GM18511 (cell line): ENCODE measurements around the gene ERLIN1.

Experiments
- ATAC-seq: cut with Tn5 transposase; IDR thresholded peaks from one replicate; pipeline ENCODE4 v1.9.1; 2021; ENCODE audit warnings: mild to moderate bottlenecking, moderate library complexity; ENCODE audit not compliant: unreplicated experiment

Gene ERLIN1

DNA sequence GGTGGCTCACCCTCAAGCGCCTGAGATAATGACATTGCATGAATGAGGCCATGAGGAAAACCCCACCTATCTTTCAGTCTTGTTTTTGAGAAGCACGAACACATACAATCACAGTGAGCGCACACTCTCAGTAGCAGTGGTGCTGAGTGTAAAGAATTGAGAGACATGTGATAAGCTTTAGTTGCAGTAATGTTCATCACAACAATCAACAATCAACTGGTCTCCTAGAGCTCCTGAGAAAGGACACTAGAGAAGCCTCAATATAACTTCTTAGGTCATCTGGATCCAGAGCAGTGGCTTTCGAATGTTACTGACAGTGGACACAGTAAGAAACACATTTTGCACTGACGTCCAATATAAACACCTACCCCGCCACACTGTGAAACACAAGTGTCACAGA lies 12.8 kb downstream of the ERLIN1 start:
- no peak for ATAC-seq

DNA sequence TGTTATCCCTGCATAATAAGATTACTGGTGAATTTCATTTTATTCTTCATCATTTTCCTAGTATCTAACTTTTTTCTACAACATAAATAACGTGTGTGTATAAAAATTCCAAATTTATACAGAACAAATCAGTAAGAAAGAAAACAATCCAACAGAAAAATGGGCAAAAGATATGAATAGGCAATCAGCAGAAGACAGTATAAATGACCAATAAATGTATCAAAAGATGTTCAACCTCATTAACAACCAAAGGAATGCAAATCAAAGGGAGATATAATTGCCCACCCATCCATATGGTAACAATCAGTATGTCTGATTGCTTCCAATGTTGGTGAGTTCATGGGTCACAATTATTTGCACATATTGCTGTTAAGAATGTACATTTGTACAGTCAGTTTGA lies 13.5 kb downstream of the ERLIN1 start:
- no peak for ATAC-seq

DNA sequence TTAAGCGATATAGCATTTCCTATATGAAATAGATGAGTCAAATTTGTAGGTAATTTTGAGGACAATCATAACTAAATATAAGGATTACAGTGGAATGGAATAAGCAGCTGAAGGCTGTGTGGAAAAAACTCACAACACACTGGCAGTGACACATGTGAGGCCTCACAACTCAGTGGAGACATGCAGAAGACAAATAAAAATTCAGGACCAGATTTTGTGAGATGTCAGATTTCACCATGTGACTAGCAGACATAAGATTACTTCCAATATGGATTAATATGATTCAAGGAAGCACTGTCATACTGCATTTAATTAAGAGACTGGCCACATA lies 17.6 kb downstream of the ERLIN1 start:
- no peak for ATAC-seq

DNA sequence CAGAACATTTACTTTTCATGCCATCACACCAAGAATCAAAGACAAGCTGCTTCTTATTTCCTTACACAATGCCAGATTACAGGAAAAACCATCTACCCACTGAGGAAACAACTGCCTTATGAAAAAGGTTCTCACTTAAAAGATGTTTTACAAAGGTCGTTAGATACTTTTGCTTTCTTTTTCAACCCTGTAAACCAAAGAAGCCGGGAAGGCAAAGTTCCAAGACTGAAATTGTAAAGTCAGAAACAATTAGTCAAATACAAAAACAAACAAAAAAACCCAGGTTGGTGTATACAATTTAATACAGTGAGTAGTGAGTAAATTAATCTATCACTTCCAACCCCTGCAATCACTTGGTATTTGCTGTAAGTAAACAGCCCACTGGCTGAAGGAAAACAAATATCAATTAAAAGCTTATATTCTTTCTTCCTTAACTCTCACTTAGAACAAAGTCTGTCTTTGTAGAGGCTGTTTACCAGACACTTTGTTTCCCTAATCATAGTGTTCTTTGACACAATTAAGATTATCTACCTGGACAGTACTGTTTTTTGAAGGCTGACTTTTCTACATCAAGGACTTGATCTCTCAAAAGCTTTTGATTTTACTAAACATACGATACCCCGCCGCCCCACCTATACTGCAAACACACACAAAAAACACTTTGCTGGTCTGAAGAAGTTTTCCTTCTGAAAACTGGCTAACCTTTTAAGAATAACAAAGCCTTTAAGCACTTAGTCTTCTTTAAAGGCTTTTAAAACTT lies 18.1 kb downstream of the ERLIN1 start:
- ATAC-seq = no peak

DNA sequence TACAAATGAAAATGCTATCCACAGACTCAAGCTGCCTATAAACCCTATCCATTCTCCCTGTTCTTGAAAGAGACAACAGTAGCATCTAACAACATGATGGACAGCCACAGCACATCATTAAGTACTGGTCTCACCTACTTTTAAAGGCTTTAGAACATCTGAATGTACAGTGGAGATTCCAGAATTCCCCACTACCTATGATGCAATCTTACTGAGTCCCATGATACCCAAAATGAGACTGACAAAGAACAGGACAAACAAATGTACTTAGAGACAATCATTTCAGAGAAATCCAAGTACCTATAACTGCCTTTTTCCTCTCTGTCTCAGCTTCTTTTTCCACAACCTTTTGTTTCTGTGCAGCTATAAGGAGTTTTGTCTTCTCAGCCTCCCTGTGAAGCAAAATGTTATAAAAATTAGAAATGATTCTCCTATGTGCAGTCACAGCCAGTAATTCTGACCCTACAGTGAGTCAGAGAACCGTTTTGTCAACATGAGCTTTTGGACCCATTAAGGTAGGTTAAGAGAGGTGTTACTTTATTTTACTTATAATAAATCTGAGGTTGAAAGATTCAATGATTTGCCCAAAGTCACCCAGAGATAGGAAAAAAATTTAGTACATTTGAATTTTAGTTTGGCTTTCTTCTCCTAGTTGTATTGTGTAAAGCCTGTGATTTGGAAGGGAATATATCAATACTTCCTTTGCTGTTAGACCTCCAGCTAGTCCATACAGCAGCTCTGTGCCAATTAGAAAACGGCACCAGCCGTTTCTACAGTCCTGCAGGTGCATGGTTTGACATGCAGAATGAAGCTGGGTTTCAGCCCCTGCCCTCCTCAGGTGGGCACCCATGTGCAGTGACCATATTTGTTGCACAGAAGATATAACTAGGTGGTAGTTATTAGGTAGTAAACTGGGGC lies 21.9 kb downstream of the ERLIN1 start:
- no peak for ATAC-seq

DNA sequence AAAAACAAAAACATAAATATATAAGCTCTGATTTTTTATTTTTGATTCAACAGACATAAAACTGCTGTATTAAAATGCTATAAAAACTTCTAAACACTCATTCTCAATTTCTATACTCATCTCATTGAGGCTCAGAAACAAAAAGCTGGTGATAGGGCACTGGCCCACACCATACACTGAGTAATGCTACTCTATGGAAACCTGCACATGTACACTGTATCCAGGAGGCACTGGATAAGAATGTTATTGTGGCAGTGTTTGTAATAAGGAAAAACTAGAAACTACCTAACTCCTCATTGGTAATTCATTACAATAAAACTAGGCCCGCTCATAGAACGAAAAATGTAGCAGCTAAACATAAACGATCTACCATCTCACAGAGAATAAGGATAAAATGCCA lies 23.1 kb downstream of the ERLIN1 start:
- ATAC-seq = no peak

DNA sequence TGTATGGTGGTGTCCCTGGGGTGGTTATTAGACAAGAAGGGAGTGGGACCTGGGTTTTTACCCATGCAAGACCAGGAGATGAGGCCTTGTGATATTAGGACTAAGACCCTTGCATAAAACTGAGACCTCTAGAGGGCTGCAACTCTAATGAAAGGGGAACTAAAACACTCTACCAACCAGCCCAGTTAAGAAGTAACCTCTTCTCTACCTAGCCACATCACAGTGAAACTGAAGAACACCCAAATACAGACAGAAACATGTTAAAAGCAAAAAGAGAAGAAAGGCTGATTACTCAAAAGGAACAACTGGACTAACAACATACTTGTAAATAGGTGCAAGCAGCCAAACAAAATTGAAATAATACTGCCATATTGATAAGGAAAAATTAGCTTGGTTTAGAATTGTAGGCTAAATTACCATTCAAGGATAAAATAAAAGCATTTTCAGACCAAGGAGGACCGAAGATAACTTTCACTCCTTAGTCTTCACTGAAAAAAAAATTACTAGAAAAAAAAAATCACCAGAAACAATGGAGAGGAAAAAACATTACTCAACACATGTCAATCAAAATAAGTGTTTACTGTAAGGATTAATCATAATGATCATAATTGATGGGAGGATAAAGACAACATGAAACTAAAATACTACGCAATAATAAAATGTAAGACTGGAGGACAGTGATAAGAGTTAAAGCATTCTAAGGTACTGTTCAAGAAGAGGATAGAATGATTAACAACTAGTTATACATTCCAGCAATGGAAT lies 27.6 kb downstream of the ERLIN1 start:
- ATAC-seq = peak; percentile 89

DNA sequence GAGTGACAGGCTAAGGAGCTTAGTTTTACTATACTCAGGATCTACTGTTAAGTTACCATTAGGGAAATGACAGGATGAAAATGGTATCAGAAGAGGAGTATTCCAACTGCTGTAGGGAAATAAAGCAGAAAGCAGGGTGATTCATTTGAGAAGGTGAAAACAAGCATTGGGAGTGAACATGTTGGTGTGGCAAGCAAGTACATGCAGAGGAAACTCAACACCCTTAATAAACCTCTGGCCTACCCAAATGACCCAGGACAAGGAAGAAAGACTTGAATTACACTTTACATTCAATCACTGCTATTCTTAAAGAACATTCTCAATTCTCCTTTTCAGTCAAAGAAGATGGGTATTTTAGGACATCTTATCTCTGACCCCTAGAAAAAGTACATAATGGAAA lies 28.7 kb downstream of the ERLIN1 start:
- ATAC-seq = no peak

DNA sequence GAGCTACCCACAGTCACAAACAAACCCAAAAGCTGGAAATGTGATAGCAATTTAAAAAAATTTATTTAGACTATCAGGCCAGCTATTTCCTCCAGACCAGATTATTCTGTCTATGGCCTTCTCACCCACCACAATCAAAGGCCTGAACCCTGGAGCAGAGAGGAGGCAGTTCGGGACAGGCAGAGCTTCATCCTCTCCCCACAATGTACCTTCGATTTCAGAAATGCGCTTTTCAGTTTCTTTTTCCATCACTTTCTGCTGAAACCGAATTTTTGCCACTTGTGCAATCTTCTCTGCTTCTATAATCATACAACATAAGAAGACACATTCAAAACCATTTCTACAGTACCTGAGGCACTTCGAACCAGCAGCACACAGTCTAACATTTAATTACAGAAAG lies 29.9 kb downstream of the ERLIN1 start:
- ATAC-seq = no peak

DNA sequence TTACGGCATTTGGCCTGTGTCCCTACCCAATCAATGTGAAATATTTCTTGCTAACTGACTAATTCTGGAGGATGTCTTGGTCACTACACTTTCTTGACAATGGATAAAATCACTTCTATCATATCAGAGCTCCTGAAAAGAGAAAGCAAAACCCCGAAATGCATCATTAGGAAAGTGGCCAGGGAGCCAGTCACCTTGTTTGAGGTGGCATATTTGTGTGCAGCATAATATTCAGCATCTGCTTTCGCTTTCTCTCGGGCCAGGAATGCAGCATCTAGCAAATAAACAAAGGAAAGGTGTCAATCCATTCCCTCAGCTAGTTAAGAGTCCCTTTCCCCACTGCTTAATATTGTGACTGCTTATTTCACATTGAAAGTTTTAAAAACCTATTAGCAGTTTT lies 31.2 kb downstream of the ERLIN1 start:
- ATAC-seq = no peak

DNA sequence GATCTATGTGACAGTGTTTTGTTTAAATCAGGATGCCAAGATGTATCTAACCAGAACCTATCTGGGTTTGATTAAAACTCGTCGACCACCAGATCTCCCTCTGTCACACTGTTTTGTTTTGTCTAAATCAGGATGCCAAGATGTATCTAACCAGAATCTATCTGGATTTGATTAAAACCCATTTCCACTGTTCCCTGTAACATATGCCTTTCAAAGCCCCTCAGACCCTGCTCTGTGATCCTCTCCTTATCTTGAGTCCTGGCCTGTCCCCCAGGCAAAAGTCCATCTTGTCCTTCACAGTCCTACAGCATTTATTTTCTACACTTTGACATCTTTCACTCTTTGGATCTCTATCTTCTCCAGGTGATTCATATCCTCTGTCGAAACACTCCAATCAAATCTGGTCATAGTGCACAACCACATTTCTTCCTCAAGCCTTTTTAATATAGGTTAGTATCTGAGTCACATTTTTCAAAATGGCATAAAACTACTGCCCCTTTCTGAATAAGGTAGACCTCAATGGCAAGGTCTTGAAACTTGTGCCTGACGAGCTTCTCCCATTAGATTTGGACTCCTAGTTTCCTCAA lies 32.5 kb downstream of the ERLIN1 start:
- ATAC-seq = no peak

DNA sequence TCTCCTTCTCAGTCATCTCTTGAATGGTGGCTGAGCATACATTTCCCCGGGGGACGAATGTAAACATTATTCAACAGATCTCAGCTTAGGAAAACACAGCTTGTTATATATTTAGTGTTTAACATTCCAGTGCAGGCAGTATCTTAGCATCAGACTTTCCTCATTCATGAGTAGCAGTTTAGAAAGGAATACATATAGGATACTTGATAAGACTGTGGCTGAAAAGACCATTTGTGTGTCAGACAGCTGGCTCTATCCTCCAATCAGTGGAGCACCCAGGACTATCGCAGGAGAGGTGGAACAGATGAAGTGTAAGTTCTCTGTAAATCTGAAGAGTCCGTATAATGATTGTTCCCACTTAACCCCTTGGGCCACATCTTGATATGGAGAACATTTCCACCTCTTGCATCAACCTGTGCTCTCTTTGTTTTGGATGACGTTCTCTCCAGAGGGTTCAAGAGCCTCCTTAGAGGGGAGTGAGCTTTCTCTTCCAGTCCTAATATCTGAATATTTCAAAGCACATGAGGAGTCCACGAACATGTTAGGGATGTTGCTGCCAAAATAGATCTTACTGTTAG lies 34.0 kb downstream of the ERLIN1 start:
- no peak for ATAC-seq

DNA sequence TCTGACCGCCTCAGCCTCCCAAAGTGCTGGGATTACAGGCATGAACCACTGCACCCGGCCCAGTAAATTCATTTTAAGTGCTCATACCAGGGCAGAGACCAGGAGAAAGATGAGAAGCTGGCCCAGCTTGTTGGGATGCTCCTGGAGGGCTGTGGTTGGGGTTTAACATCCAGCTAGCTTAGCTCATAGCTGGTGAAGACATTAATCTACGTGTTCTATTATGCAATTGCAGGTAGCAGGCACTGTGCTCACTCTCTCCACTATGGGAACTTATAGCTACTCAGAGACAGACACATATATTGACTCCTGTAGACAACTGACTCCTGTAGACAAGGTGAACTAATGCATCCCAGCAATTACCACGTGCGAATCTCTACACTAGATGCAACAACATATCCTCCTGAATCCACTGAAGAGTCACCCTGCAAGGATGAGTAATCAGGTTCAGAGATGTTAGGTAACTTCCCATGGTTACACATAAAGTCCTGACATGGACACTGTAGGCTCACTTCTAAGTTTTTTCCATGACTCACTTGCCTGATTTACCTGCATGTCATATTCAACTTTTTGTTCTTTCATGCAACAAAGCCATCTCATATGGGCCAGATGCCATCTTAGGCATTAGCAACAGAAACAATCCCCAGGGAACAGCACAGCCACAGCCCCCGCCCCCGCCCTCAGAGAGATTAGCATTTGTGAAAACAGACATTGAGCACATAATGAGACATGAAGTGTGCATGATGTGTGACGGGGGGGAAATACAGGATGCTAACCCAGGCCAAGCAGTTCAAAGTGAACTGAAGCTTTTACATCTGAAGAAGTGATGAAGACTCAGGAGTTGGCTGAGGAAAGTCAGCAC lies 37.2 kb downstream of the ERLIN1 start:
- ATAC-seq = peak; percentile 79

DNA sequence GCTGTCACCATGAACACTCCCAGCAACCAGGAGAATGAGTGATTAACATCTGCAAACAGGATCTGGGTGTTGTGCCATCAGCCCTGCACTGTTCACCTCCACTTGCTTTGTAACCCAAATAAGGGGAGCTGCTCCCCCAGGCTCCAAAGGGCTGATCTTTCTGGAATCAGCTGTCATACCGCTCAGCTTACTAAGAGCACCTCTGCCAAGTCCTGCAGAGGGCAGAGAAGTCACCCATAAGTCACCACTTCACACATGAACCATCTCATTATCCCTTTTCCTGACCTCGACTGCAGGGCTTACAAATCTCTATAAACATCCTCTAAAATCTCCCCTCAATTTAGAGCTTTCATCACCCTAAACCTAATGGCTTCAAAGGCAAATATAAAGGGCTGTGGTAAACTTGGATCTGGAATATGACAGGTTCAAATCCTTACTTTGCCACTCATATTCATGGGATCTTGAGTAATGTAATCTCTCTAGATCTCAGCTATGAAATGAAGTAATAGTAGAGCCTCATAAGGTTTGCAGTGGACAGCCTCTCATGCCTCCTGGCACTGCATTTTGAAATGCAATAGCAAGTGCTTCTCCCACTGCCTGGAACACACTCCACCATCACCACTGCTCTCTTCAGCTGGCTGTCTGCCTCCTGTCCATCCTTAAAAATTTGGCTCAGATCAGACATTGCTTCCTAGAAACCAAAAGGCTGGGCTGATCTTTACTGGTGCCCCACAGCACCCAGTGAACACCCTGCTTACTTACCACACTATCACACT lies 38.8 kb downstream of the ERLIN1 start:
- ATAC-seq = no peak

DNA sequence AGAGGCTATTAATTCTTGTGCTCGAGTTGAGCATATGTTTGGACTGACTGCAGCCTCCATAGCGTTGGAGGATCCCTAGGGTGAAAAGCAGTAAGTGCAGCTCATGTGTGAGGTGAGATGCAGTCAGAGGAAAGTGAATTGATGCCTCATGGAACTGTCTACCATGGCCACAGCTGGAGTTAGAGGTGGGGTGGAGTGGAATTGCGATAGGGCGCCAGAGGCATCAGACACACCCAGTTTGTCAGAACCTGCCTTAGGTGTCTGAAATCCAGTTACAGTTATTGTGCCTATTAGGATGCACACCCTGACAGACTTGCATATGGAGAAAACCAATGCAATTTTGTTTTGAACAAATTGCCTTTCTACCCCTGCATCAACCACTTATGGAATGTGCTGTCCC lies 39.4 kb downstream of the ERLIN1 start:
- ATAC-seq = no peak

DNA sequence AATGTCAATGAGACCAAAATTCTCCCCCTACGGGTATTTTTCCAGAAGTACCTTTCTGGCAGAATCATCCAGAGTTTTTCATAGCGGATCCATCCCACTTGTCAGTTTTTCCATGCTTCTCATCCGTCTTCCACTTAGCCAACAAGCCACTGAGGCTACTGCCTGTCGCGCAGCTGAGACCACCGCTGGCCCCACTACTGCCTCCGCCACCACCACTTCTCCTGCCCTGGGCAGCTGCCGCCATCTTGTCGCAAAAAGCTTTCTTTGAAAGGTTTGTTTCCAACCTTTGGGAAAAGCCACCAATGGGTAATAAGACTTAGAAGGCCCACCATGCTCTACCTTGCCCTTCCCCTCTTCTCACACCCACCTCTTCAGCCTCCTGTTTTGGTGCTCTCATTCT lies 42.1 kb downstream of the ERLIN1 start:
- no peak for ATAC-seq

DNA sequence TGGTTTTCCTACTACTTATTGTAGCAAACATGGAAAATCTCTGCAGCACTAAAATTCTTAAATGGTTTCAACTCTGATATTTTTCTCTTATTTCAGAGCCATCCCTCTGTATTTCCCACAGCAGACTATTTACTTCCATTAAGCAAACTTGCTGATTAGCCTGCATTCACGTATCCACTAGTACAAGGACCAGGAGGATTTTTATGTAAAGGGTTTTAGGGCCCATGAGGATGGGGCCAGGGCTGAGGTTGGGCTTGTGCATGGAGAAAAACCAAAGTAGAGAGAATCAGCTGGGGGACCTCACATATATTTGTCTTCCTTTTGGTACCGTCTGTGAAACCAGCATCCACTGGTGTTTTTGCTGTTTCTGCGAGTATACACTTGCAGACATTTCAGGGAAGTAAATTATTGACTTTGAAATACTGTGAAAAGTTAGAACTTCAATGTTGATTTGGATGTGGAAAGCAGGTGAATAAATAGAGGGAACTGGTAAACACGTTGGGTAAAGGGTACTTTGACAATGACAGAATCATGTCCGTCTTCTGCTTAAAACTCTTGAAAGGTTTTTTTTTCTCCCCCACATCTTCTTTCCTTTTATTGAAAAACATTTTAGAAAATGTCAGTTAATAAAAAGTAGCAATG lies 44.3 kb downstream of the ERLIN1 start:
- ATAC-seq = no peak

DNA sequence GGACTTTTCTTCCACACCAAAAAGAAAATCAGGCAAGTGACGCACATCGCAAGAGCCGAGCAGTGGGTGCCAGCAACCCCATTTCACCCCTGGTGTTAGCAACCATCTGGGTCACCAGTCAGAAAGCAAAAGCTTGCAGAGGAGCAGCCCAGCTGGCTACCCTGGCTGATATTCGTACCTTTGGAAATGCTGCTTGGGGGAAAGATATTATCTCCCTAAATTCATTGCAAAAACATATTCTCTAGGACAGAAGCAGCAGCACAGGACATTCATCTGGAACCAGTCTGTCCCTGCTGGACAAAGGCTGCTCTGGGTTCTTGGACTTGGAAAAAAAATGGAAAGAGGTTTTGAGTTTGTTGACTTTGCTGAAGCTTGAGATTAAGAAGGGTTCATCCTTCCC lies 45.8 kb downstream of the ERLIN1 start:
- ATAC-seq = no peak
